Erythroblast (primary cell): ENCODE results near the gene SPATA9.

Source experiments
- GATA1 ChIP-seq: IDR thresholded peaks from 2 replicates; pipeline ENCODE4 v1.6.1; 2011; ENCODE audit warnings: low read depth, mild to moderate bottlenecking, control low read depth, low read length, moderate library complexity
- POLR2A ChIP-seq: IDR thresholded peaks from 2 replicates; pipeline ENCODE4 v1.6.1; 2011; ENCODE audit warnings: mild to moderate bottlenecking, low read length

DNA sequence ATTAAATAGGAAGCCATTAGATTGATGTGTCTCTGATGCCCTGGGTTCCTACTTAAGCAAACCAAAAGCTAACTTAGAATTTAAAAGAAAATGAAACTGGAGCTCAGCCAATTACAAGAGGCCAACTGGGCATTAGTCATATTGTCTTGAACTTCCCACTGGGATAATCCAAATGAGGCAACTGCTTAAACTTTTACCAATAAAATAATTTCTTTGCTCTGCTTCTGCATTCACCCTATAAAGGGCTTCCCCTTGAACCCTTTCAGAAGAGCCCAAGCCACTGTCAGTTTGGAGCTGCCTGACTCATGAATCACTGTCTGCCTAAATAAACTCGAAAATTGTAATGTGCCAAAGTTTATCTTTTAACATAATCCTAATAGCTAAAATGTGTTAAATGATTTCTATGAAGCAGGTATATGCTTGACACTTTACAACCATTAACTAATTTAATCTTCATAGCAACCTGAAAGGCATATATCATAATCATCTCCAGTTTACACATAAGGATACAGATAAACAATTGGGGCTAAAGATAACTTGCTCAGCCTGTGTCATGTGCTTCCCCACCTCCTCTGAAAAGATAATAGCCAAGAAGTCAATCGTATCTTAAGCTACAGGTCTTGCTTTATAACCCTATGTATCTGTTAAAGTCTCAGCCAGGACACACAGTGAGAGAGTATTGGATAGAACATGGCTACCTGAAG, 51.4 kb downstream of the SPATA9 start:
- TF ChIP-seq POLR2A (no peak), GATA1 (no peak)
